AG09319 (cell line): Measurements from ENCODE around the gene BAHD1.

Experiments
- DNase-seq: peaks from one replicate; pipeline ENCODE4 v3.0.0-alpha.2; 2010; ENCODE audit warnings: low read depth; ENCODE audit errors: extremely low read depth
- TF ChIP-seq, protein P1 (sequence below): IDR thresholded peaks from 2 replicates; pipeline ENCODE4 v1.5.1; 2011; ENCODE audit warnings: low read depth, mild to moderate bottlenecking, inconsistent platforms, low read length, moderate library complexity

BAHD1 gene

DNA sequence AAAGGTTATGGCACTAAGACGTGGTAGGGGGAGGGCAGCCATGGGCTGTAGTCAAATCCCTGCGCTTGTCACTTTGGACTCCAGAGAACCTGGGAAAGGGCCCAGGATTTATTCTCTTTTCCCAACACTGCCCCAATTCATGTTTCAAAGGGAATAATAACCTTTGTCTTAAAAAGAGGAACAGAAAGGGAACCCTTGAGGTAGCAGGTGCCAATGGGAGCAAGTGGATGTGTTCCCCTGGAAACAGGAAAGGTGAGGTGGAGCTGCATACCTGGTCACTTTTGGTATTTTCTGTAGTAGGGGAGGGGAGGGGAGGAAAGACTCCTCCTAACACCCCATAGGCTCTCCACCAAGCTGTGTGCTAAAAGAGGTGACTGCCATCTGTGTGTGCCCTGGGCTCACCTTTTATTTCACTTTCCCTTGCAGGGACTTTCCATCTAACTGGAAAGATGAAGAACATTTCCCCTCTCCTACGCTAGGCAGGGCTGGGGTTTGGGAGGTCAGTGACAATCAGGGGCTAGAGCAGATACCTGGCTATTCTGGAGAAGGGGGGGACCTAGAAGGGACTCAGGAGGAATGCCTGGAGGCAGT, 23.9 kb downstream of the BAHD1 start:
- DNase-seq = no peak
- TF ChIP-seq, protein P1, sequence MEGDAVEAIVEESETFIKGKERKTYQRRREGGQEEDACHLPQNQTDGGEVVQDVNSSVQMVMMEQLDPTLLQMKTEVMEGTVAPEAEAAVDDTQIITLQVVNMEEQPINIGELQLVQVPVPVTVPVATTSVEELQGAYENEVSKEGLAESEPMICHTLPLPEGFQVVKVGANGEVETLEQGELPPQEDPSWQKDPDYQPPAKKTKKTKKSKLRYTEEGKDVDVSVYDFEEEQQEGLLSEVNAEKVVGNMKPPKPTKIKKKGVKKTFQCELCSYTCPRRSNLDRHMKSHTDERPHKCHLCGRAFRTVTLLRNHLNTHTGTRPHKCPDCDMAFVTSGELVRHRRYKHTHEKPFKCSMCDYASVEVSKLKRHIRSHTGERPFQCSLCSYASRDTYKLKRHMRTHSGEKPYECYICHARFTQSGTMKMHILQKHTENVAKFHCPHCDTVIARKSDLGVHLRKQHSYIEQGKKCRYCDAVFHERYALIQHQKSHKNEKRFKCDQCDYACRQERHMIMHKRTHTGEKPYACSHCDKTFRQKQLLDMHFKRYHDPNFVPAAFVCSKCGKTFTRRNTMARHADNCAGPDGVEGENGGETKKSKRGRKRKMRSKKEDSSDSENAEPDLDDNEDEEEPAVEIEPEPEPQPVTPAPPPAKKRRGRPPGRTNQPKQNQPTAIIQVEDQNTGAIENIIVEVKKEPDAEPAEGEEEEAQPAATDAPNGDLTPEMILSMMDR = no peak

DNA sequence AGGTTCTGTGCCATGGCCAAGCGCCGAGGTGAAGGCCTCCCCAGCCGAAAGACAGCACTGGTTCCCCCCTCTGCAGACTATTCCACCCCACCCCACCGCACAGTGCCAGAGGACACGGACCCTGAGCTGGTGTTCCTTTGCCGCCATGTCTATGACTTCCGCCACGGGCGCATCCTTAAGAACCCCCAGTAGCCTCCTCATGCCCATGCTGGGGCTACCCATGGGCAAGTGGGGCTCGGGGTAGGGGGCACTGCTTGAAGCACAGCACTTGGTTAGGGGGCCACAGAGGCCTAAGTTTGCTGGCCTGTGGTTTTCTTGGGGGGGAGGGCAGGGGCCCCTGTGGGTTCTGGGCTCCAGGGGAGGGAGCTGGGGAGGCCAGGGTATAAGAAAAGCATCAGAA, 25.2 kb downstream of the BAHD1 start:
- TF ChIP-seq, protein P1 = no peak
- DNase-seq = no peak

DNA sequence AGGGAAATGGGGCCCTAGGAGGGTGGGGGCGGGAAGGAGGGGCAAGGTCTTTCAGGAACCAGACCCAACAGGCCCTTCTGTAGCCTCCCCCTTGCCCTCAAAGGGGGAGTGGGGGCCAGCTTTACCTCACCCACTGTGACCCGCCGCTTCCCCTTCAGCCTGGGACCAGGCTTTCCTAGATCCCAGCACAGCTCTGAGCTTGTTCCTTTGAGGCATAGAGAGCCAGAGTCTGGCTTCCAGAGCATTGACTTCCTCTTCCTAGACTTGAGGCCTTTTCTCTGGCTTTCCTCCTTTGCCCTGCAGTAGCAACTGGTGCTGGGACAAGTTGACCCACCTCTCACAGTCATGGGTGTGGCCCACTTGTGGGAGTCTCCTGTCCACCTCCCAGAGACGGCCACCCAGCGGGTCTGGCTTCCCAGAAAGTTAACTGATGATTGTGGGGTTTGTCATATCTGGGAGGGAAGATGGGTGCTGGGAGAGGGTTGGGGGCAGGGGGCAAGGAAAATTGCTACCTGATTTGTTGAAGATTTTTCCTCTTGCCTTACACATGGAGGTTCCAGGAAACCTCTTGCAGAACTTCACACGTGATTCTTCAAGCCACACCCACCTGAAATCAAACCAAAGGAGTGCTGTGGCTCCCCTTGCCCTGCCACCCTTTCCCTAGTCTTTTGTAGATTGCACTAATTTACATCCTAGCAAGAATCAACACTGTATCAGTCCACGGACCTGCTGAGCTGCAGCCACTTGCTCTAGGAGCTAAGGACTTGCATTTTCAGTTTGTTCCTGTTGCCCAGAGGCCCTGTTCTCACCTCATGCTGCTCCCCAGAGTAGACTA, 25.9 kb downstream of the BAHD1 start:
- TF ChIP-seq, protein P1 = no peak
- DNase-seq = no peak

DNA sequence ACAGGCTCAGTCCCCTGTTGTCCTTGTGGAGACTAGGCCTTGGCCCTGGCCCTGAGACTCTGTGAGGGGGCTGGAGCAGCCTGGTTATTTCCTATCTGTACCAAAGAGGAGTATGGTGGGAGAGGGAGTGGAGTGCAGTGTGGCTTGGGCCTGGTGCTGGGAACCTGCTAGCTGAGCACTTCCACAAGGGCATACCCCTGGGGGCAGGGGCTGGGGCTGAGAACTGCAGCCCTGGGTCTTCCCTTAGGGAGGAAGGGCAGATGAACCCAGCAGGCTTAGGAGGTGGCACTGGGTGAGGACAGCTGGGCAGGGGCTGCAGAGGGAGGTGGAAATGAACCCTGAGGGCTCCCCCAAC, 26.5 kb downstream of the BAHD1 start:
- TF ChIP-seq, protein P1 = no peak
- DNase-seq = no peak

DNA sequence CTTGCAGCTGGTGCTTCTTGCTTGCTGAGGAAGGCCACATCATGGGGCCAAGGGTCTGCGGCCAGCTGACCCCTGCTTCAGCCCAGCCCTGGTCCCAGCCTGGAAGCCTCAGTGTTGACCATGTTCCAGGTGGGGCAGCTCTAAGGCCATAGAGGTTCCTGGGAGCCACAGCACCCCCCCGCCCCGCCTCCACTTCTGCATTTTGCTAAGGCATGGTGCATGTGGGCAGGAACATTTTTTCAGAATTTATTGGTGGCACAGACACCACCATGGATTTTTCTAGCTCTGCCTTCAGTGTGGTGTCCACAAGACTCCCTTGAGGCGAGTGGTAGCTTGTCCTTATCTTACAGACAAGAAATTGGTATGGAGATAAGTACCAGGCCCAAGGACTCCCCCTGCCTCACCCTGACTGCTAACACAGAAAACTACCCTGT, 28.2 kb downstream of the BAHD1 start:
- TF ChIP-seq, protein P1 = no peak
- no peak for DNase-seq

DNA sequence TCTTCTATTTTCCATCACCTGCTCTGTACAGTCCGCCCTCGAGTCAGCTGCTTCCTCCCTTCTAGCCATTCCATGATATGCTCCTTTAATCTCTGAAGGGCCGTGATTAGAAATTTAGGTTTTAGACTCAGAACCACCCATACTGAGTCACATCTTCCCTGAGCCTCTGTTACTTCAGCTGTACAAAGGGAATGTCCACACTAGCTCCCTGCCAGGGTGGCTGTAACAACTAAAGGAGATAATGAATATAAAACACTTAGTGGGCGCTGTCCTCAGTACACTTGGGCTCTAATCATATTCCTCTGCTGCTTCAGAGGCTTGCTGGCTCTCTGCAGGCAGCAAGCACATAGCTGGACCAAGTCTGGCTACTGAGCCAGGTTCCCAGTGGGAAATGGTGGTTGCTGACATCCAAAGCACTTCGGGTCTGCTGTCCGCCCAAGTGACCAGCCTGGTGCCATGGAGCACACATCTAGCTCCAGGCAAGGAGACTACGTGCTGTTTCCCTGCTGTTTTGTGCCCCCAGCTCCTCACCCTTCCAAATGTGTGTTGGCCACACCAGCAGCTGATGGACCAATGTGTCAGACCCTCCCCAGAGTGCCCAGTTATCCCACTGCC, 29.1 kb downstream of the BAHD1 start:
- TF ChIP-seq, protein P1 = no peak
- DNase-seq = no peak
